HepG2 (cell line): ENCODE results near the gene LYZL6. TPM values are rescaled to one million over a fixed set of nuclear protein-coding genes. Genes with fewer than 3 reads are reported as not detected.

Experiments
- ATF6 ChIP-seq: sonication (generic); formaldehyde crosslinking; conservative IDR thresholded peaks from 2 replicates; pipeline ENCODE4 v1.4.0; 2020; ENCODE audit warnings: missing genetic modification reagents
- CBX5 ChIP-seq: sonication (generic); formaldehyde crosslinking; IDR thresholded peaks from 2 replicates; pipeline ENCODE4 v1.4.0; 2020; ENCODE audit warnings: missing genetic modification reagents, borderline replicate concordance
- EEA1 ChIP-seq: sonication (generic); formaldehyde crosslinking; IDR thresholded peaks from 2 replicates; pipeline ENCODE4 v1.5.1; 2020; ENCODE audit warnings: mild to moderate bottlenecking, missing genetic modification reagents, borderline replicate concordance
- ELF3 ChIP-seq: IDR thresholded peaks from 2 replicates; pipeline ENCODE4 v1.6.1; 2016; ENCODE audit warnings: missing genetic modification reagents, missing compliant biosample characterization
- FOXJ3 ChIP-seq: sonication (generic); formaldehyde crosslinking; IDR thresholded peaks from 2 replicates; pipeline ENCODE4 v1.4.0; 2020; ENCODE audit warnings: missing genetic modification reagents, mild to moderate bottlenecking, borderline replicate concordance
- HES4 ChIP-seq: sonication (generic); formaldehyde crosslinking; IDR thresholded peaks from 2 replicates; pipeline ENCODE4 v1.9.0; 2021; ENCODE audit warnings: mild to moderate bottlenecking, missing genetic modification reagents, borderline replicate concordance
- KMT2A ChIP-seq: sonication (generic); formaldehyde crosslinking; IDR thresholded peaks from 2 replicates; pipeline ENCODE4 v1.4.0; 2020; ENCODE audit warnings: missing genetic modification reagents
- MXD4 ChIP-seq: IDR thresholded peaks from 2 replicates; pipeline ENCODE4 v1.6.1; 2016; ENCODE audit warnings: mild to moderate bottlenecking, missing biosample characterization, missing genetic modification reagents
- NFYB ChIP-seq: sonication (generic); formaldehyde crosslinking; IDR thresholded peaks from 2 replicates; pipeline ENCODE4 v1.4.0; 2020; ENCODE audit warnings: missing genetic modification reagents
- TEAD3 ChIP-seq: optimal IDR thresholded peaks from 2 replicates; pipeline ENCODE3; 2016; ENCODE audit warnings: borderline replicate concordance
- THAP9 ChIP-seq: sonication (generic); formaldehyde crosslinking; IDR thresholded peaks from 2 replicates; pipeline ENCODE4; 2020; ENCODE audit warnings: missing genetic modification reagents, mild to moderate bottlenecking, borderline replicate concordance
- ZNF12 ChIP-seq: sonication (generic); formaldehyde crosslinking; IDR thresholded peaks from 2 replicates; pipeline ENCODE4 v1.5.0; 2020; ENCODE audit warnings: missing genetic modification reagents
- ZNF460 ChIP-seq: sonication (generic); formaldehyde crosslinking; IDR thresholded peaks from 2 replicates; pipeline ENCODE4 v1.5.1; 2020; ENCODE audit warnings: missing genetic modification reagents, mild to moderate bottlenecking, borderline replicate concordance
- ZNF709 ChIP-seq: sonication (generic); formaldehyde crosslinking; IDR thresholded peaks from 2 replicates; pipeline ENCODE4 v1.5.0; 2020; ENCODE audit warnings: mild to moderate bottlenecking, missing genetic modification reagents
- ZNF776 ChIP-seq: sonication (generic); formaldehyde crosslinking; IDR thresholded peaks from 2 replicates; pipeline ENCODE4 v1.4.0; 2020; ENCODE audit warnings: mild to moderate bottlenecking, missing genetic modification reagents
- polyA plus RNA-seq, 8 experiments: library from polyadenylated mRNA; depleted of rRNA in 3 of 8; stranded (reverse) in 7 of 8; unstranded in 1 of 8; fragments of >200 nt; fragmentation: Illumina TruSeq in 4 of 8; extraction: Trizol in 4 of 8; gene quantifications; 2 replicates each; pipeline versions ENCODE4 v1.2.1 to v1.2.3, GENCODE V29; 2011 to 2016; ENCODE audit warnings: low read depth in 4 of 8, missing spikeins in 1 of 8, mixed read lengths in 1 of 8; ENCODE audit not compliant: insufficient read depth in 1 of 8
- total RNA-seq, 5 experiments: library from RNA; depleted of rRNA; stranded (reverse); fragments of >200 nt; fragmentation: Illumina TruSeq; extraction: Trizol; gene quantifications; 2 replicates each; pipeline ENCODE4 v1.2.3, GENCODE V29; 2016; ENCODE audit warnings: low read depth in 1 of 5
- TF ChIP-seq, protein P1 (sequence below): IDR thresholded peaks from 2 replicates; pipeline ENCODE4 v1.6.1; 2018; ENCODE audit warnings: missing genetic modification reagents, mild to moderate bottlenecking, missing compliant biosample characterization
- TF ChIP-seq, protein P2 (sequence below): sonication (generic); formaldehyde crosslinking; IDR thresholded peaks from 2 replicates; pipeline ENCODE4 v1.5.0; 2020; ENCODE audit warnings: missing genetic modification reagents, mild to moderate bottlenecking, borderline replicate concordance
- TF ChIP-seq, protein P3 (sequence below): sonication (generic); formaldehyde crosslinking; IDR thresholded peaks from 2 replicates; pipeline ENCODE4 v1.5.1; 2020; ENCODE audit warnings: mild to moderate bottlenecking, missing genetic modification reagents, borderline replicate concordance

LYZL6 gene
- total and polyA plus RNA-seq, 2 of the 13 experiments (the other 11 are each of a cell fraction or from before 2014, with no cell fraction given): not detected

DNA sequence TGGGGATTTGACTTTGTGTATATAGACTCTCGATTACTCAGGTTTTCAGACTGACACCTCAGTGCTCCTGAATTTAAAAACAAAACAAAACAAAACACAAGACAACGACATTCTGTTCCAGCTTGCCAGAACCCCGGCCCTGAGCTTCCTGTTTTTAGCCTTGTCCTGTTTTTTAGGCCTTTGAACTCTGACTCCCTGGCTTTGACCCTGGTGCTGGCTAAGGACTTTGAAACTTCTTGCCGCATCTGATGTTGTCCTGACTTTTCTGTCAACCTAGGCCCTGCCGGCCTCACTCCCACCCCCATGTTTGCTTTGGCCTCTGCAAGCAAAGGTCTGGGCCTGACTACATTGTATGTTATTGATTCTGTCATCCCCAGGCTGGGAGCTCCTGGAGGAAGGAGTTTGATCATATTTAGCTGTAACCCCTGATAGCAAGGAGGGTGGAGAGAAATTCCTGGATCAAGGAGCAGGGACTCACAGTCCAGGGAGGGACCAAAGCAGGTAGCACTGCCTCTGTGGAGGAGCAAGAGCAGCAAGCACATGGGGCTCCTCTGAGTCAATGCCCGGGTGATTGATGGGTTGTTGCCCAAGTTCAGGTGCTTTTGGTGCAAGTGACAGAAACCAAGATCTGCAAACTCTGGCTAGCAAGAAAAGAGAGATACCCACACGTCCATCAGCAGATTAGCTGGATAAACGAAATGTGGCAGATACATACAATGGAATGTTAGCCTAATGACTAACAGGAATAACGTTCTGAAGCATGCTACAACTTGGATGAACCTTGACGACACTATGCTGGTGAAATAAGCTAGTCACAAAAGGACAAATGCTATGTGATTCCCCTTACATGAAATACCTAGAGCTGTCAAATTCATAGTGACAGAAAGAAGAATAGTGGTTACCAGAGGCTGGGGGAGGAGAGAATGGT, 30.1 kb upstream of the LYZL6 start (continued):
- TF ChIP-seq THAP9 (CRISPR knock-in tag) (0 out of 2 replicates have a peak, but pooled peaks have one; percentile 36), EEA1 (no peak), FOXJ3 (peak; percentile 93), TEAD3 (CRISPR knock-in tag) (peak; percentile 81), CBX5 (CRISPR knock-in tag) (peak; percentile 89; the same call in 1 of the 2 replicates), ZNF12 (CRISPR knock-in tag) (peak; percentile 87), KMT2A (CRISPR knock-in tag) (peak; percentile 69; the same call in 1 of the 2 replicates), ZNF709 (peak; percentile 56; the same call in 1 of the 2 replicates), NFYB (no peak), ATF6 (no peak; the same call in 1 of the 2 replicates), HES4 (no peak), ELF3 (CRISPR knock-in tag) (peak; percentile 90), MXD4 (CRISPR knock-in tag) (peak; percentile 59; the same call in 1 of the 2 replicates), ZNF776 (peak; percentile 22; the same call in 1 of the 2 replicates), ZNF460 (CRISPR knock-in tag) (peak; percentile 58; the same call in 1 of the 2 replicates)
- TF ChIP-seq, protein P1, sequence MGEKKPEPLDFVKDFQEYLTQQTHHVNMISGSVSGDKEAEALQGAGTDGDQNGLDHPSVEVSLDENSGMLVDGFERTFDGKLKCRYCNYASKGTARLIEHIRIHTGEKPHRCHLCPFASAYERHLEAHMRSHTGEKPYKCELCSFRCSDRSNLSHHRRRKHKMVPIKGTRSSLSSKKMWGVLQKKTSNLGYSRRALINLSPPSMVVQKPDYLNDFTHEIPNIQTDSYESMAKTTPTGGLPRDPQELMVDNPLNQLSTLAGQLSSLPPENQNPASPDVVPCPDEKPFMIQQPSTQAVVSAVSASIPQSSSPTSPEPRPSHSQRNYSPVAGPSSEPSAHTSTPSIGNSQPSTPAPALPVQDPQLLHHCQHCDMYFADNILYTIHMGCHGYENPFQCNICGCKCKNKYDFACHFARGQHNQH (CRISPR knock-in tag): peak; percentile 97
- TF ChIP-seq, protein P2, sequence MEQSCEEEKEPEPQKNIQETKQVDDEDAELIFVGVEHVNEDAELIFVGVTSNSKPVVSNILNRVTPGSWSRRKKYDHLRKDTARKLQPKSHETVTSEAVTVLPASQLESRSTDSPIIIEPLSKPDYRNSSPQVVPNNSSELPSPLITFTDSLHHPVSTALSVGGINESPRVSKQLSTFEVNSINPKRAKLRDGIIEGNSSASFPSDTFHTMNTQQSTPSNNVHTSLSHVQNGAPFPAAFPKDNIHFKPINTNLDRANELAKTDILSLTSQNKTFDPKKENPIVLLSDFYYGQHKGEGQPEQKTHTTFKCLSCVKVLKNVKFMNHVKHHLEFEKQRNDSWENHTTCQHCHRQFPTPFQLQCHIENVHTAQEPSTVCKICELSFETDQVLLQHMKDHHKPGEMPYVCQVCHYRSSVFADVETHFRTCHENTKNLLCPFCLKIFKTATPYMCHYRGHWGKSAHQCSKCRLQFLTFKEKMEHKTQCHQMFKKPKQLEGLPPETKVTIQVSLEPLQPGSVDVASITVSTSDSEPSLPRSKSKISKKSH (CRISPR knock-in tag): no peak
- TF ChIP-seq, protein P3, sequence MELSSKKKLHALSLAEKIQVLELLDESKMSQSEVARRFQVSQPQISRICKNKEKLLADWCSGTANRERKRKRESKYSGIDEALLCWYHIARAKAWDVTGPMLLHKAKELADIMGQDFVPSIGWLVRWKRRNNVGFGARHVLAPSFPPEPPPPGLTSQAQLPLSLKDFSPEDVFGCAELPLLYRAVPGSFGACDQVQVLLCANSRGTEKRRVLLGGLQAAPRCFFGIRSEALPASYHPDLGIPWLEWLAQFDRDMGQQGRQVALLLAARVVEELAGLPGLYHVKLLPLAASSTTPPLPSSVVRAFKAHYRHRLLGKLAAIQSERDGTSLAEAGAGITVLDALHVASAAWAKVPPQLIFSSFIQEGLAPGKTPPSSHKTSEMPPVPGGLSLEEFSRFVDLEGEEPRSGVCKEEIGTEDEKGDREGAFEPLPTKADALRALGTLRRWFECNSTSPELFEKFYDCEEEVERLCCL (CRISPR knock-in tag): 0 out of 2 replicates have a peak, but pooled peaks have one; percentile 31
